ENCODE results near the gene SYNDIG1L. TPM values are rescaled to one million over a fixed set of nuclear protein-coding genes. Genes with fewer than 3 reads are reported as not detected.

SYNDIG1L gene
- total RNA-seq, 4 donors from 2014 or later, result 0.21 to 0.91 (median 0.32) TPM; not detected in 1

- Histone ChIP-seq H3K4me1 (peaks cover 15% of the 10 kb centered on the region), H3K9me3 (no peaks in the 10 kb centered on the region), H3K27me3 (peaks cover 17% of the 10 kb centered on the region), H3K36me3 (no peaks in the 10 kb centered on the region), H3K4me3 (no peak overlapping the region), H3K27ac (no peak overlapping the region)
- TF ChIP-seq CTCF (IDR thresholded peaks at IDR 0.05), result no peak
- TF ChIP-seq POLR2AphosphoS5 (IDR thresholded peaks at IDR 0.05), result no peak
- no peak for TF ChIP-seq EP300 (IDR thresholded peaks at IDR 0.05)
- TF ChIP-seq POLR2A (IDR thresholded peaks at IDR 0.05), result no peak
- peak in 1 of 2 donors; percentile 49 for DNase-seq (ENCODE audit: low spot score in 2 of 2)
- 86% methylated on average over 12 of the region's 12 CpGs for WGBS
These were observed 22.2 kb downstream of the SYNDIG1L start for GRCh38 chr14:74403619-74404417.

GRCh38 chr14:74402401-74403251 is 23.4 kb downstream of the SYNDIG1L start:
- H3K4me1 ChIP-seq, result peaks cover 15% of the 10 kb centered on the region
- 61% methylated on average over 5 of the region's 10 CpGs for WGBS
- H3K9me3 ChIP-seq, result no peaks in the 10 kb centered on the region
- no peak overlapping the region for H3K4me3 ChIP-seq
- no peak overlapping the region for H3K27ac ChIP-seq
- DNase-seq (ENCODE audit: low spot score in 2 of 2), result peak in 1 of 2 donors; percentile 63
- TF ChIP-seq POLR2A (IDR thresholded peaks at IDR 0.05) (no peak), CTCF (IDR thresholded peaks at IDR 0.05) (no peak), POLR2AphosphoS5 (IDR thresholded peaks at IDR 0.05) (no peak), EP300 (IDR thresholded peaks at IDR 0.05) (no peak)
- peaks cover 17% of the 10 kb centered on the region for H3K27me3 ChIP-seq
- H3K36me3 ChIP-seq, result no peaks in the 10 kb centered on the region

GRCh38 chr14:74401504-74402241 is 24.3 kb downstream of the SYNDIG1L start:
- H3K36me3 ChIP-seq, result no peaks in the 10 kb centered on the region
- TF ChIP-seq CTCF (IDR thresholded peaks at IDR 0.05), result no peak
- peaks cover 15% of the 10 kb centered on the region for H3K4me1 ChIP-seq
- DNase-seq (ENCODE audit: low spot score in 2 of 2), result peak in 1 of 2 donors; percentile 71
- H3K27ac ChIP-seq, result no peak overlapping the region
- peaks cover 17% of the 10 kb centered on the region for H3K27me3 ChIP-seq
- 7% methylated on average over 3 of the region's 12 CpGs for WGBS
- no peaks in the 10 kb centered on the region for H3K9me3 ChIP-seq
- peak overlapping the region; percentile 9 for H3K4me3 ChIP-seq

GRCh38 chr14:74400919-74401503 is 25.0 kb downstream of the SYNDIG1L start:
- H3K4me3 ChIP-seq, result peak overlapping the region; percentile 9
- 60% methylated on average over 5 of the region's 8 CpGs for WGBS
- peaks cover 17% of the 10 kb centered on the region for H3K27me3 ChIP-seq
- peak in 1 of 2 donors; percentile 45 for DNase-seq (ENCODE audit: low spot score in 2 of 2)
- no peak for TF ChIP-seq POLR2AphosphoS5 (IDR thresholded peaks at IDR 0.05)
- no peak for TF ChIP-seq EP300 (IDR thresholded peaks at IDR 0.05)
- TF ChIP-seq POLR2A (IDR thresholded peaks at IDR 0.05), result no peak
- no peak for TF ChIP-seq CTCF (IDR thresholded peaks at IDR 0.05)
- no peaks in the 10 kb centered on the region for H3K9me3 ChIP-seq
- H3K4me1 ChIP-seq, result peaks cover 15% of the 10 kb centered on the region
- no peaks in the 10 kb centered on the region for H3K36me3 ChIP-seq
- H3K27ac ChIP-seq, result no peak overlapping the region

All from suprapubic skin (tissue), 4 donors.